Glutamatergic neuron (in vitro differentiated cells): Measurements from ENCODE around the gene GAN. TPM values are rescaled to one million over a fixed set of nuclear protein-coding genes. Genes with fewer than 3 reads are reported as not detected.
"Not testable (repeated sequence)": the region's sequence is repeated elsewhere in the genome, so short reads cannot be mapped to it uniquely, and the experiment has no call there.

Experiments used
- DNase-seq: peaks from one replicate; pipeline ENCODE4 v3.0.0; 2022
- H3K27ac Mint-ChIP-seq: one replicate; pipeline ENCODE4 v1.8.0; 2020; ENCODE audit warnings: mild to moderate bottlenecking, mixed read lengths, inconsistent platforms; ENCODE audit not compliant: unreplicated experiment
- H3K27me3 Mint-ChIP-seq: one replicate; pipeline ENCODE4 v1.8.0; 2020; ENCODE audit warnings: mild to moderate bottlenecking, moderate library complexity, mixed read lengths, inconsistent platforms; ENCODE audit not compliant: unreplicated experiment
- H3K36me3 Mint-ChIP-seq: one replicate; pipeline ENCODE4 v1.8.0; 2020; ENCODE audit warnings: mild to moderate bottlenecking, mixed read lengths, inconsistent platforms; ENCODE audit not compliant: unreplicated experiment
- H3K4me1 Mint-ChIP-seq: one replicate; pipeline ENCODE4 v1.8.0; 2020; ENCODE audit warnings: mild to moderate bottlenecking, low read depth, mixed read lengths, inconsistent platforms; ENCODE audit not compliant: unreplicated experiment
- H3K4me3 Mint-ChIP-seq: one replicate; pipeline ENCODE4 v1.8.0; 2020; ENCODE audit warnings: mild to moderate bottlenecking, mixed read lengths, inconsistent platforms; ENCODE audit not compliant: unreplicated experiment
- H3K9me3 Mint-ChIP-seq: one replicate; pipeline ENCODE4 v1.8.0; 2020; ENCODE audit warnings: mild to moderate bottlenecking, moderate library complexity, mixed read lengths, inconsistent platforms; ENCODE audit not compliant: unreplicated experiment
- total RNA-seq: library from RNA; stranded (reverse); fragmentation: NEBNext Ultra II Directional; extraction: Animal tissue kit (Norgen Biotek cat#: 25700); gene quantifications from one replicate; pipeline ENCODE4 v1.2.1, GENCODE V29; 2021; ENCODE audit not compliant: unreplicated experiment
- TF ChIP-seq, protein P1 (sequence below): fragments of 200-600 bp; sonication (generic); IDR thresholded peaks from one replicate; pipeline ENCODE4 v1.5.0; 2021; ENCODE audit not compliant: partially characterized antibody, unreplicated experiment

GAN gene
- total RNA-seq, 1 donor from 2014 or later: 14.4 TPM

- Mint-ChIP-seq H3K4me3 (no peak overlapping the region), H3K9me3 (peaks cover 1% of the 10 kb centered on the region), H3K27ac (no peak overlapping the region), H3K27me3 (no peaks in the 10 kb centered on the region), H3K36me3 (peaks cover 5% of the 10 kb centered on the region), H3K4me1 (peaks cover 5% of the 10 kb centered on the region)
- DNase-seq: no peak
- TF ChIP-seq, protein P1, sequence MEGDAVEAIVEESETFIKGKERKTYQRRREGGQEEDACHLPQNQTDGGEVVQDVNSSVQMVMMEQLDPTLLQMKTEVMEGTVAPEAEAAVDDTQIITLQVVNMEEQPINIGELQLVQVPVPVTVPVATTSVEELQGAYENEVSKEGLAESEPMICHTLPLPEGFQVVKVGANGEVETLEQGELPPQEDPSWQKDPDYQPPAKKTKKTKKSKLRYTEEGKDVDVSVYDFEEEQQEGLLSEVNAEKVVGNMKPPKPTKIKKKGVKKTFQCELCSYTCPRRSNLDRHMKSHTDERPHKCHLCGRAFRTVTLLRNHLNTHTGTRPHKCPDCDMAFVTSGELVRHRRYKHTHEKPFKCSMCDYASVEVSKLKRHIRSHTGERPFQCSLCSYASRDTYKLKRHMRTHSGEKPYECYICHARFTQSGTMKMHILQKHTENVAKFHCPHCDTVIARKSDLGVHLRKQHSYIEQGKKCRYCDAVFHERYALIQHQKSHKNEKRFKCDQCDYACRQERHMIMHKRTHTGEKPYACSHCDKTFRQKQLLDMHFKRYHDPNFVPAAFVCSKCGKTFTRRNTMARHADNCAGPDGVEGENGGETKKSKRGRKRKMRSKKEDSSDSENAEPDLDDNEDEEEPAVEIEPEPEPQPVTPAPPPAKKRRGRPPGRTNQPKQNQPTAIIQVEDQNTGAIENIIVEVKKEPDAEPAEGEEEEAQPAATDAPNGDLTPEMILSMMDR: no peak
These were observed 105.0 kb downstream of the GAN start for GRCh38 chr16:81419806-81420205.

DNA sequence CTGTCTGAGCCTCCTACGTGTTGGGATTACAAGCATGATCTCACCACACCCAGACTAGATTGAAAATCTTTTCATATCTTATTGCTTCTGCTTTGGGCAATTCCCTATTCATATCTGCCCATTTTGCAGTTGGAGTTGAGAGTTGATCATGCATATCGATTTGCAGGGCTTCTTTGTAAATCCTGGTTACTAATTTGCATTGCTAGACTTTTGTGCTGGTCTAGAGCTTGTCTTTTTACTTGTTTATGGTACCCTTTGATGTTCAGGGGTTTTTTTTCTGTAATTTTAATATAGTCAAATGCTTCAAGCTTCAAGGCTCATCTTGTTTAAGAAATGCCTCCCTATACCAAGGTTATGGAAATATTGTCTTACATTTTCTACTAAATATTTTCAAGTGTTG, 106.4 kb downstream of the GAN start:
- Mint-ChIP-seq H3K4me3 (no peak overlapping the region), H3K4me1 (peaks cover 2% of the 10 kb centered on the region), H3K27me3 (no peaks in the 10 kb centered on the region), H3K9me3 (no peaks in the 10 kb centered on the region), H3K36me3 (peaks cover 5% of the 10 kb centered on the region), H3K27ac (no peak overlapping the region)
- DNase-seq: no peak
- TF ChIP-seq, protein P1: no peak

DNA sequence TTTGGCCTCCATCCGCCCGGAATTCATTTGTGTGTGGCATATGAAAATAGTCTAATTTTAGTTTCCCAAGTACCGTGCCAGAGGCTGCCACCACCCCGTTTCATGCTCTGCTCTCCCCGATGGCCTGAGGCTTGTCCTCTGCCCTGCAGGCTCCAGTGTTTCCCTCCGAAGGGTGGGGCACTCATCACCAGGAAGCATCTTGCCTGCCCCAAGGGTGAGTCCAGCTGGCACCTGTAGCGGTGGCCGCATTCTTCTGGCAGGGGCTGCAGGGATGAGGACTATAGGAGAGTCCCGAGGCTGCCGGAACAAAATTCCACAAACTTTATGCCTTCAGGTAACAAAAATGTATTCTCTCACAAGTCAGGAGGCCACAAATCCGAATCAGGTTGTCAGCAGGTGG, 106.8 kb downstream of the GAN start:
- Mint-ChIP-seq H3K4me1 (peaks cover 1% of the 10 kb centered on the region), H3K9me3 (no peaks in the 10 kb centered on the region), H3K36me3 (peaks cover 5% of the 10 kb centered on the region), H3K4me3 (no peak overlapping the region), H3K27ac (no peak overlapping the region), H3K27me3 (no peaks in the 10 kb centered on the region)
- no peak for DNase-seq
- TF ChIP-seq, protein P1: no peak

- not testable (repeated sequence) for H3K4me3 Mint-ChIP-seq, DNase-seq
These were observed 107.4 kb downstream of the GAN start for GRCh38 chr16:81422153-81422552.

GRCh38 chr16:81424771-81425170, 110.0 kb downstream of the GAN start:
- no peak overlapping the region for H3K27ac Mint-ChIP-seq
- no peak overlapping the region for H3K4me3 Mint-ChIP-seq
- TF ChIP-seq, protein P1: no peak
- peaks cover 4% of the 10 kb centered on the region for H3K27me3 Mint-ChIP-seq
- peaks cover 8% of the 10 kb centered on the region for H3K36me3 Mint-ChIP-seq
- H3K9me3 Mint-ChIP-seq: peaks cover 9% of the 10 kb centered on the region
- H3K4me1 Mint-ChIP-seq: peaks cover 16% of the 10 kb centered on the region
- no peak for DNase-seq

More at GRCh38 chr16:81422153-81422552, 107.4 kb downstream of the GAN start:
- H3K27me3 Mint-ChIP-seq, H3K9me3 Mint-ChIP-seq, H3K36me3 Mint-ChIP-seq, H3K27ac Mint-ChIP-seq, H3K4me1 Mint-ChIP-seq: not testable (repeated sequence)
